Fibroblast of mammary gland (primary cell): ENCODE data around the gene RSRC1.
"Not testable (repeated sequence)": the region's sequence is repeated elsewhere in the genome, so short reads cannot be mapped to it uniquely, and the experiment has no call there.

ENCODE experiments used
- DNase-seq: peaks from one replicate; pipeline ENCODE4 v3.0.0-alpha.2; 2010; ENCODE audit warnings: low read depth
- H3K4me3 ChIP-seq: 2 replicates; pipeline ENCODE4 v1.5.1; 2011; ENCODE audit warnings: low read depth, mild to moderate bottlenecking, low read length, moderate library complexity; ENCODE audit not compliant: control insufficient read depth
- CTCF ChIP-seq: conservative IDR thresholded peaks from 2 replicates; pipeline ENCODE4 v1.5.1; 2011; ENCODE audit warnings: low read depth, low read length, inconsistent platforms; ENCODE audit not compliant: control insufficient read depth, insufficient read depth

The RSRC1 gene

GRCh38 chr3:158486200-158486599 is 376.3 kb downstream of the RSRC1 start:
- H3K4me3 ChIP-seq, result no peak overlapping the region
- TF ChIP-seq CTCF, result no peak
- DNase-seq, result no peak

- no peak overlapping the region for H3K4me3 ChIP-seq
- TF ChIP-seq CTCF, result no peak
- no peak for DNase-seq
Observed at GRCh38 chr3:158488670-158489069, 378.8 kb downstream of the RSRC1 start.

- H3K4me3 ChIP-seq, result no peak overlapping the region
- DNase-seq, result no peak
- no peak for TF ChIP-seq CTCF
Observed at GRCh38 chr3:158489181-158489580, 379.3 kb downstream of the RSRC1 start.

GRCh38 chr3:158491968-158492367 is 382.1 kb downstream of the RSRC1 start:
- no peak overlapping the region for H3K4me3 ChIP-seq
- no peak for DNase-seq
- no peak for TF ChIP-seq CTCF

GRCh38 chr3:158492685-158493084 is 382.8 kb downstream of the RSRC1 start:
- TF ChIP-seq CTCF, result no peak
- no peak overlapping the region for H3K4me3 ChIP-seq
- no peak for DNase-seq

GRCh38 chr3:158493931-158494330 is 384.0 kb downstream of the RSRC1 start:
- no peak overlapping the region for H3K4me3 ChIP-seq
- DNase-seq, result no peak
- no peak for TF ChIP-seq CTCF

GRCh38 chr3:158494673-158495072 is 384.8 kb downstream of the RSRC1 start:
- H3K4me3 ChIP-seq, result no peak overlapping the region
- TF ChIP-seq CTCF, result no peak
- DNase-seq, result no peak

- not testable (repeated sequence) for H3K4me3 ChIP-seq, DNase-seq
Observed at GRCh38 chr3:158495398-158495902, 385.6 kb downstream of the RSRC1 start.
